ENCODE results near the gene FBXL17. TPM values are rescaled to one million over a fixed set of nuclear protein-coding genes. Genes with fewer than 3 reads are reported as not detected.
A peak's percentile ranks its signal among the peaks of the same experiment; 100 is the strongest.

FBXL17 gene
- total and polyA plus RNA-seq, 2 of the 13 experiments (the other 11 are each of a cell fraction or from before 2014, with no cell fraction given): 3.0 to 7.9 TPM

DNA sequence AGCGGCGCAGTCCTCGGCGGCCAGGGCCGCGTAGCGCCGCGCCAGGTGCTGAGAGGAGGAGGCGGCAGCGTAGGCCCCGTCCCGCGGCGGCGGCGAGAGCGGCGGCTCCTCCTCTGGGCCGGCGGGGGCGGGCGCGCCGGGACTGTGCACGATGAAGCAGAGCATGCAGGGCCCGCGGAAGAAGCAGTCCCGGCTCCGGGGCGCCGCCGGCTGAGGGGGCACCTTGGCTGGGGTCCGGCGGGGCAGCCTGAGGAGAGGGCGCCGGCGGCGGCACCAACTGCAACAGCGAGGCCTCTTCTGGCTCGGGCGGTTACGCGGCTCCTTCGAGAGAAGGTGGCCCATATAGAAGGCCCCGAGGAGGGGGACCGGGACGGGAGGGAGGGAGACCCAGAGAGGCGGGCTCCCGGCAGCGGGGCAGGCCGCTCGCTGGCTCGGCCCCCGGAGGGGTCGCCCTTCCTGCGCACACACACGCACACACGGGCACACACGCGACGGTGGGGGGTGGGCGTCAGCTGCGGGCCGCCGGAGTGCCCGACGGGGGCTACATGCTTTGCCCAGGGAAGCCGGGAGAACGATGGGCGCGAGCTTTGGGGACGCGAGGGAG lies 446 bp downstream of the FBXL17 start (continued):
- TF ChIP-seq NFE2L2 (IDR thresholded peaks at IDR 0.05; ENCODE audit: low read length) (no peak), ZFYVE20 (CRISPR knock-in tag; IDR thresholded peaks at IDR 0.05; ENCODE audit: borderline replicate concordance, low read depth) (no peak), TMF1 (CRISPR knock-in tag; IDR thresholded peaks at IDR 0.05; ENCODE audit: low read depth) (peak; percentile 58; the same call in 1 of the 2 replicates), RFXAP (CRISPR knock-in tag; IDR thresholded peaks at IDR 0.05; ENCODE audit: borderline replicate concordance) (no peak), KDM5A (IDR thresholded peaks at IDR 0.05; ENCODE audit: borderline replicate concordance, low read length) (no peak), KMT2B (CRISPR knock-in tag; IDR thresholded peaks at IDR 0.05) (no peak), PHF20 (CRISPR knock-in tag; IDR thresholded peaks at IDR 0.05) (peak; percentile 40; the same call in 1 of the 2 replicates), REXO4 (CRISPR knock-in tag; IDR thresholded peaks at IDR 0.05; ENCODE audit: borderline replicate concordance) (no peak), MTF2 (CRISPR knock-in tag; IDR thresholded peaks at IDR 0.05; ENCODE audit: borderline replicate concordance) (peak; percentile 70; the same call in 1 of the 2 replicates), SIN3A (IDR thresholded peaks at IDR 0.05; ENCODE audit: borderline replicate concordance, low read depth, low read length) (peak; percentile 38; the same call in 1 of the 2 replicates), RNF2 (conservative IDR thresholded peaks at IDR 0.05; ENCODE audit: low read depth) (no peak), SRF (IDR thresholded peaks at IDR 0.05; ENCODE audit: low read depth, low read length) (no peak), SMARCC2 (IDR thresholded peaks at IDR 0.05) (no peak), FOXM1 (CRISPR knock-in tag; IDR thresholded peaks at IDR 0.05) (no peak), HES4 (CRISPR knock-in tag; IDR thresholded peaks at IDR 0.05; ENCODE audit: borderline replicate concordance) (peak; percentile 26; the same call in 1 of the 2 replicates), ZNF607 (CRISPR knock-in tag; IDR thresholded peaks at IDR 0.05; ENCODE audit: borderline replicate concordance) (no peak), ZNF775 (CRISPR knock-in tag; IDR thresholded peaks at IDR 0.05; ENCODE audit: borderline replicate concordance) (no peak), ZSCAN22 (CRISPR knock-in tag; IDR thresholded peaks at IDR 0.05) (0 out of 2 replicates have a peak, but pooled peaks have one; percentile 9), TAF15 (IDR thresholded peaks at IDR 0.05; ENCODE audit: low read depth, low read length, poor library complexity, severe bottlenecking) (peak; percentile 68)
- TF ChIP-seq, protein P1, sequence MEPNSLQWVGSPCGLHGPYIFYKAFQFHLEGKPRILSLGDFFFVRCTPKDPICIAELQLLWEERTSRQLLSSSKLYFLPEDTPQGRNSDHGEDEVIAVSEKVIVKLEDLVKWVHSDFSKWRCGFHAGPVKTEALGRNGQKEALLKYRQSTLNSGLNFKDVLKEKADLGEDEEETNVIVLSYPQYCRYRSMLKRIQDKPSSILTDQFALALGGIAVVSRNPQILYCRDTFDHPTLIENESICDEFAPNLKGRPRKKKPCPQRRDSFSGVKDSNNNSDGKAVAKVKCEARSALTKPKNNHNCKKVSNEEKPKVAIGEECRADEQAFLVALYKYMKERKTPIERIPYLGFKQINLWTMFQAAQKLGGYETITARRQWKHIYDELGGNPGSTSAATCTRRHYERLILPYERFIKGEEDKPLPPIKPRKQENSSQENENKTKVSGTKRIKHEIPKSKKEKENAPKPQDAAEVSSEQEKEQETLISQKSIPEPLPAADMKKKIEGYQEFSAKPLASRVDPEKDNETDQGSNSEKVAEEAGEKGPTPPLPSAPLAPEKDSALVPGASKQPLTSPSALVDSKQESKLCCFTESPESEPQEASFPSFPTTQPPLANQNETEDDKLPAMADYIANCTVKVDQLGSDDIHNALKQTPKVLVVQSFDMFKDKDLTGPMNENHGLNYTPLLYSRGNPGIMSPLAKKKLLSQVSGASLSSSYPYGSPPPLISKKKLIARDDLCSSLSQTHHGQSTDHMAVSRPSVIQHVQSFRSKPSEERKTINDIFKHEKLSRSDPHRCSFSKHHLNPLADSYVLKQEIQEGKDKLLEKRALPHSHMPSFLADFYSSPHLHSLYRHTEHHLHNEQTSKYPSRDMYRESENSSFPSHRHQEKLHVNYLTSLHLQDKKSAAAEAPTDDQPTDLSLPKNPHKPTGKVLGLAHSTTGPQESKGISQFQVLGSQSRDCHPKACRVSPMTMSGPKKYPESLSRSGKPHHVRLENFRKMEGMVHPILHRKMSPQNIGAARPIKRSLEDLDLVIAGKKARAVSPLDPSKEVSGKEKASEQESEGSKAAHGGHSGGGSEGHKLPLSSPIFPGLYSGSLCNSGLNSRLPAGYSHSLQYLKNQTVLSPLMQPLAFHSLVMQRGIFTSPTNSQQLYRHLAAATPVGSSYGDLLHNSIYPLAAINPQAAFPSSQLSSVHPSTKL (CRISPR knock-in tag; IDR thresholded peaks at IDR 0.05): no peak
- TF ChIP-seq, protein P2, sequence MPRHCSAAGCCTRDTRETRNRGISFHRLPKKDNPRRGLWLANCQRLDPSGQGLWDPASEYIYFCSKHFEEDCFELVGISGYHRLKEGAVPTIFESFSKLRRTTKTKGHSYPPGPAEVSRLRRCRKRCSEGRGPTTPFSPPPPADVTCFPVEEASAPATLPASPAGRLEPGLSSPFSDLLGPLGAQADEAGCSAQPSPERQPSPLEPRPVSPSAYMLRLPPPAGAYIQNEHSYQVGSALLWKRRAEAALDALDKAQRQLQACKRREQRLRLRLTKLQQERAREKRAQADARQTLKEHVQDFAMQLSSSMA (CRISPR knock-in tag; IDR thresholded peaks at IDR 0.05): no peak
- TF ChIP-seq, protein P3, sequence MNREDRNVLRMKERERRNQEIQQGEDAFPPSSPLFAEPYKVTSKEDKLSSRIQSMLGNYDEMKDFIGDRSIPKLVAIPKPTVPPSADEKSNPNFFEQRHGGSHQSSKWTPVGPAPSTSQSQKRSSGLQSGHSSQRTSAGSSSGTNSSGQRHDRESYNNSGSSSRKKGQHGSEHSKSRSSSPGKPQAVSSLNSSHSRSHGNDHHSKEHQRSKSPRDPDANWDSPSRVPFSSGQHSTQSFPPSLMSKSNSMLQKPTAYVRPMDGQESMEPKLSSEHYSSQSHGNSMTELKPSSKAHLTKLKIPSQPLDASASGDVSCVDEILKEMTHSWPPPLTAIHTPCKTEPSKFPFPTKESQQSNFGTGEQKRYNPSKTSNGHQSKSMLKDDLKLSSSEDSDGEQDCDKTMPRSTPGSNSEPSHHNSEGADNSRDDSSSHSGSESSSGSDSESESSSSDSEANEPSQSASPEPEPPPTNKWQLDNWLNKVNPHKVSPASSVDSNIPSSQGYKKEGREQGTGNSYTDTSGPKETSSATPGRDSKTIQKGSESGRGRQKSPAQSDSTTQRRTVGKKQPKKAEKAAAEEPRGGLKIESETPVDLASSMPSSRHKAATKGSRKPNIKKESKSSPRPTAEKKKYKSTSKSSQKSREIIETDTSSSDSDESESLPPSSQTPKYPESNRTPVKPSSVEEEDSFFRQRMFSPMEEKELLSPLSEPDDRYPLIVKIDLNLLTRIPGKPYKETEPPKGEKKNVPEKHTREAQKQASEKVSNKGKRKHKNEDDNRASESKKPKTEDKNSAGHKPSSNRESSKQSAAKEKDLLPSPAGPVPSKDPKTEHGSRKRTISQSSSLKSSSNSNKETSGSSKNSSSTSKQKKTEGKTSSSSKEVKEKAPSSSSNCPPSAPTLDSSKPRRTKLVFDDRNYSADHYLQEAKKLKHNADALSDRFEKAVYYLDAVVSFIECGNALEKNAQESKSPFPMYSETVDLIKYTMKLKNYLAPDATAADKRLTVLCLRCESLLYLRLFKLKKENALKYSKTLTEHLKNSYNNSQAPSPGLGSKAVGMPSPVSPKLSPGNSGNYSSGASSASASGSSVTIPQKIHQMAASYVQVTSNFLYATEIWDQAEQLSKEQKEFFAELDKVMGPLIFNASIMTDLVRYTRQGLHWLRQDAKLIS (CRISPR knock-in tag; IDR thresholded peaks at IDR 0.05): 0 out of 2 replicates have a peak, but pooled peaks have one; percentile 48
